HepG2 (cell line): Measurements from ENCODE around the gene CACNB4.

ENCODE experiments used
- ASH2L ChIP-seq: fragments of 300-600, 200-600 bp; sonication (generic); IDR thresholded peaks from 2 replicates; pipeline ENCODE4 v1.7.0; 2017; ENCODE audit warnings: low read depth, mild to moderate bottlenecking, moderate library complexity, mixed read lengths, low read length; ENCODE audit not compliant: insufficient read length
- CTCF ChIP-seq: sonication (generic); formaldehyde crosslinking; IDR thresholded peaks from 2 replicates; pipeline ENCODE4 v1.5.0; 2020; ENCODE audit warnings: mild to moderate bottlenecking, missing genetic modification reagents, moderate library complexity
- EZH2 ChIP-seq: conservative IDR thresholded peaks from 2 replicates; pipeline ENCODE4 v1.6.1; 2012; ENCODE audit warnings: mild to moderate bottlenecking, low read depth, low read length, moderate library complexity
- FOXA1 ChIP-seq, 2 experiments: fragments of 450-650 bp in 1 of 2; sonication (generic) in 1 of 2; formaldehyde crosslinking in 1 of 2; IDR thresholded peaks; 2 replicates each; pipeline versions ENCODE4 v1.4.0 to v1.6.1; 2016 to 2020; ENCODE audit warnings: missing genetic modification reagents in 1 of 2
- JUNB ChIP-seq: sonication (generic); formaldehyde crosslinking; IDR thresholded peaks from 2 replicates; pipeline ENCODE4 v1.8.0; 2022; ENCODE audit warnings: missing genetic modification reagents, mild to moderate bottlenecking, borderline replicate concordance
- POLR2A ChIP-seq, 2 experiments: IDR thresholded peaks; 2 replicates each; pipeline ENCODE4 v1.6.1; 2011; ENCODE audit warnings: low read depth in 2 of 2, low read length in 2 of 2, mild to moderate bottlenecking in 1 of 2, moderate library complexity in 1 of 2; ENCODE audit not compliant: insufficient read depth in 1 of 2
- RAD21 ChIP-seq: fragments of 450-650 bp; formaldehyde crosslinking; IDR thresholded peaks from 2 replicates; pipeline ENCODE4 v1.5.0; 2020; ENCODE audit warnings: mild to moderate bottlenecking
- SMC3 ChIP-seq: IDR thresholded peaks from 2 replicates; pipeline ENCODE4 v1.6.1; 2011; ENCODE audit warnings: low read length, improper control_type of control experiment
- SPEN ChIP-seq: sonication (generic); formaldehyde crosslinking; IDR thresholded peaks from 2 replicates; pipeline ENCODE4 v1.5.1; 2020; ENCODE audit warnings: low read depth, mild to moderate bottlenecking, missing genetic modification reagents
- TCF7L2 ChIP-seq: IDR thresholded peaks from 2 replicates; pipeline ENCODE4 v1.6.1; 2011; ENCODE audit warnings: mild to moderate bottlenecking, low read depth, low read length, moderate library complexity
- ZNF501 ChIP-seq: sonication (generic); formaldehyde crosslinking; IDR thresholded peaks from 2 replicates; pipeline ENCODE4 v1.5.1; 2020; ENCODE audit warnings: mild to moderate bottlenecking, moderate library complexity, missing genetic modification reagents
- ZNF576 ChIP-seq: sonication (generic); formaldehyde crosslinking; IDR thresholded peaks from 2 replicates; pipeline ENCODE4 v1.4.0; 2020; ENCODE audit warnings: mild to moderate bottlenecking, missing genetic modification reagents
- TF ChIP-seq, protein P1 (sequence below): sonication (generic); formaldehyde crosslinking; IDR thresholded peaks from 2 replicates; pipeline ENCODE4 v1.4.0; 2020; ENCODE audit warnings: mild to moderate bottlenecking, missing genetic modification reagents
- TF ChIP-seq, protein P2 (sequence below): sonication (generic); formaldehyde crosslinking; conservative IDR thresholded peaks from 2 replicates; pipeline ENCODE4 v1.8.0; 2022; ENCODE audit warnings: missing genetic modification reagents

DNA sequence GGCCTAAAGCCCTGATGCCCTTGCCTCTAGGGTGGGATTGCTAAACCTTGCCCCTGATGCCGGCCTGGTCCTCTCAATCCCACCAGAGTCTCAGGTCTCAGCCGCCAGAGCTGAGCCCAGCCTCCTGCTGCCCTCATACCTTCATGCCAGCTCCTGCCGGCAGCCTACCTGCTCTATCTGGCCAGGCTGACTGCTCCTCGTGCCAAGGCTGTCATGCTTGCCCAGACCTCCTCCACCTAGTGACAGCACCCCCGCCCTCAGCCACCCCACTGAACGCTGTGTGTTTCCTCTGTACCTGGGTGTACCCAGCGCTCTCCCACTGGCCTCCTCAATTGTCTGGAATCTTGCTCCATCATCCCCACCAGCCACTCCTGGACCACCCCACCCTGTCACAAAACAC is 120.1 kb downstream of the CACNB4 start:
- TF ChIP-seq POLR2A (IDR thresholded peaks at IDR 0.05; ENCODE audit: insufficient read depth in 1 of 2, low read depth in 2 of 2, low read length in 2 of 2) = no peak
- no peak for TF ChIP-seq ZNF576 (CRISPR knock-in tag)
- no peak for TF ChIP-seq ASH2L
- no peak for TF ChIP-seq JUNB (CRISPR knock-in tag)
- no peak for TF ChIP-seq CTCF (CRISPR knock-in tag)
- no peak for TF ChIP-seq EZH2
- TF ChIP-seq FOXA1 (IDR thresholded peaks at IDR 0.05) = no peak
- no peak for TF ChIP-seq FOXA1 (CRISPR knock-in tag; IDR thresholded peaks at IDR 0.05)
- TF ChIP-seq, protein P1, sequence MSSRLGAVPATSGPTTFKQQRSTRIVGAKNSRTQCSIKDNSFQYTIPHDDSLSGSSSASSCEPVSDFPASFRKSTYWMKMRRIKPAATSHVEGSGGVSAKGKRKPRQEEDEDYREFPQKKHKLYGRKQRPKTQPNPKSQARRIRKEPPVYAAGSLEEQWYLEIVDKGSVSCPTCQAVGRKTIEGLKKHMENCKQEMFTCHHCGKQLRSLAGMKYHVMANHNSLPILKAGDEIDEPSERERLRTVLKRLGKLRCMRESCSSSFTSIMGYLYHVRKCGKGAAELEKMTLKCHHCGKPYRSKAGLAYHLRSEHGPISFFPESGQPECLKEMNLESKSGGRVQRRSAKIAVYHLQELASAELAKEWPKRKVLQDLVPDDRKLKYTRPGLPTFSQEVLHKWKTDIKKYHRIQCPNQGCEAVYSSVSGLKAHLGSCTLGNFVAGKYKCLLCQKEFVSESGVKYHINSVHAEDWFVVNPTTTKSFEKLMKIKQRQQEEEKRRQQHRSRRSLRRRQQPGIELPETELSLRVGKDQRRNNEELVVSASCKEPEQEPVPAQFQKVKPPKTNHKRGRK = no peak
- no peak for TF ChIP-seq ZNF501 (CRISPR knock-in tag)
- TF ChIP-seq, protein P2, sequence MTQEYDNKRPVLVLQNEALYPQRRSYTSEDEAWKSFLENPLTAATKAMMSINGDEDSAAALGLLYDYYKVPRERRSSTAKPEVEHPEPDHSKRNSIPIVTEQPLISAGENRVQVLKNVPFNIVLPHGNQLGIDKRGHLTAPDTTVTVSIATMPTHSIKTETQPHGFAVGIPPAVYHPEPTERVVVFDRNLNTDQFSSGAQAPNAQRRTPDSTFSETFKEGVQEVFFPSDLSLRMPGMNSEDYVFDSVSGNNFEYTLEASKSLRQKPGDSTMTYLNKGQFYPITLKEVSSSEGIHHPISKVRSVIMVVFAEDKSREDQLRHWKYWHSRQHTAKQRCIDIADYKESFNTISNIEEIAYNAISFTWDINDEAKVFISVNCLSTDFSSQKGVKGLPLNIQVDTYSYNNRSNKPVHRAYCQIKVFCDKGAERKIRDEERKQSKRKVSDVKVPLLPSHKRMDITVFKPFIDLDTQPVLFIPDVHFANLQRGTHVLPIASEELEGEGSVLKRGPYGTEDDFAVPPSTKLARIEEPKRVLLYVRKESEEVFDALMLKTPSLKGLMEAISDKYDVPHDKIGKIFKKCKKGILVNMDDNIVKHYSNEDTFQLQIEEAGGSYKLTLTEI (CRISPR knock-in tag) = no peak
- no peak for TF ChIP-seq TCF7L2
- TF ChIP-seq RAD21 (CRISPR knock-in tag) = no peak
- TF ChIP-seq SPEN = no peak
- no peak for TF ChIP-seq SMC3
